HCT116 (cell line): Measurements from ENCODE around the gene FUT9.

Experiments
- CBX3 ChIP-seq: IDR thresholded peaks from 2 replicates; pipeline ENCODE4 v1.6.1; 2012; ENCODE audit warnings: low read depth
- CEBPB ChIP-seq: IDR thresholded peaks from 2 replicates; pipeline ENCODE4 v1.6.1; 2012; ENCODE audit warnings: low read depth
- CTCF ChIP-seq, 3 experiments: fragments of 200-600 bp in 1 of 3; sonication (generic) in 1 of 3; IDR thresholded peaks in 2 of 3; conservative IDR thresholded peaks in 1 of 3; 2 replicates each; pipeline ENCODE4 v1.5.1; 2012 to 2017; ENCODE audit warnings: low read depth in 2 of 3, low read length in 2 of 3, antibody characterized with exemption in 1 of 3, borderline replicate concordance in 1 of 3, control low read depth in 1 of 3, mild to moderate bottlenecking in 1 of 3, mixed read lengths in 1 of 3, mixed run types in 1 of 3, moderate library complexity in 1 of 3; ENCODE audit not compliant: insufficient read depth in 1 of 3
- EGR1 ChIP-seq: IDR thresholded peaks from 2 replicates; pipeline ENCODE4 v1.6.1; 2012; ENCODE audit warnings: low read depth
- EZH2 ChIP-seq: fragments of 200-600 bp; sonication (generic); IDR thresholded peaks from 2 replicates; pipeline ENCODE4 v1.6.1; 2017; ENCODE audit warnings: antibody characterized with exemption, mixed run types
- EZH2phosphoT487 ChIP-seq: fragments of 200-600 bp; IDR thresholded peaks from 2 replicates; pipeline ENCODE4 v1.6.1; 2018; ENCODE audit warnings: antibody characterized with exemption, borderline replicate concordance
- FOSL1 ChIP-seq: IDR thresholded peaks from 2 replicates; pipeline ENCODE4 v1.6.1; 2012; ENCODE audit warnings: low read depth
- MAX ChIP-seq: IDR thresholded peaks from 2 replicates; pipeline ENCODE4 v1.6.1; 2012
- POLR2A ChIP-seq: IDR thresholded peaks from 2 replicates; pipeline ENCODE4 v1.7.0; 2011; ENCODE audit warnings: borderline replicate concordance; ENCODE audit not compliant: insufficient read depth, insufficient read length; ENCODE audit errors: extremely low read depth
- POLR2AphosphoS5 ChIP-seq: IDR thresholded peaks from 2 replicates; pipeline ENCODE4 v1.6.1; 2011; ENCODE audit warnings: mild to moderate bottlenecking, low read depth, low read length, moderate library complexity
- RAD21 ChIP-seq: IDR thresholded peaks from 2 replicates; pipeline ENCODE4 v1.6.1; 2012; ENCODE audit warnings: low read depth, mild to moderate bottlenecking
- YY1 ChIP-seq: IDR thresholded peaks from 2 replicates; pipeline ENCODE4 v1.6.1; 2011; ENCODE audit warnings: low read length, low read depth, moderate library complexity, mild to moderate bottlenecking; ENCODE audit not compliant: insufficient replicate concordance; ENCODE audit errors: extremely low read depth
- ZNF274 ChIP-seq: fragments of 200-500 bp; sonication (Bioruptor generic); IDR thresholded peaks from 2 replicates; pipeline ENCODE4 v1.6.1; 2014; ENCODE audit warnings: mild to moderate bottlenecking, low read depth, low read length, inconsistent platforms

- TF ChIP-seq POLR2A (no peak), CTCF (IDR thresholded peaks at IDR 0.05 in 2 of 3, conservative IDR thresholded peaks at IDR 0.05 in 1 of 3; ENCODE audit: borderline replicate concordance in 1 of 3, insufficient read depth in 1 of 3, low read depth in 2 of 3, low read length in 2 of 3) (no peak), EZH2phosphoT487 (no peak), EGR1 (no peak), EZH2 (no peak), MAX (no peak), POLR2AphosphoS5 (no peak), YY1 (no peak), CBX3 (no peak), CEBPB (no peak), FOSL1 (no peak), ZNF274 (no peak), RAD21 (no peak)
These were observed 100.9 kb downstream of the FUT9 start for GRCh38 chr6:96116674-96117073.
